Activated CD4-positive, alpha-beta T cell treated with anti-CD3 and anti-CD28 coated beads, Interleukin-2, amount 10 ng/mL, durations not matched to agents 24 days and 14 days (primary cell): Measurements from ENCODE around the gene MEGF6. TPM values are rescaled to one million over a fixed set of nuclear protein-coding genes. Genes with fewer than 3 reads are reported as not detected.

Experiments used
- DNase-seq: peaks from one replicate; pipeline ENCODE4 v3.0.0; 2022
- H3K27ac Mint-ChIP-seq: one replicate; pipeline ENCODE4 v1.8.0; 2022; ENCODE audit warnings: mild to moderate bottlenecking, mixed read lengths
- H3K27me3 Mint-ChIP-seq: one replicate; pipeline ENCODE4 v1.8.0; 2022; ENCODE audit warnings: mixed read lengths
- H3K36me3 Mint-ChIP-seq: one replicate; pipeline ENCODE4 v1.8.0; 2022; ENCODE audit warnings: low read depth, mild to moderate bottlenecking, mixed read lengths
- H3K4me1 Mint-ChIP-seq: one replicate; pipeline ENCODE4 v1.8.0; 2021; ENCODE audit warnings: mixed read lengths
- H3K4me3 Mint-ChIP-seq: one replicate; pipeline ENCODE4 v1.8.0; 2022; ENCODE audit warnings: mild to moderate bottlenecking, moderate library complexity, mixed read lengths
- H3K9me3 Mint-ChIP-seq: one replicate; pipeline ENCODE4 v1.8.0; 2021; ENCODE audit warnings: mixed read lengths
- intact Hi-C: fragments of 100-400 bp; cut with micrococcal nuclease; formaldehyde crosslinking; loops from one replicate; pipeline ENCODE4 v1.15.1; 2023
- total RNA-seq: library from RNA; stranded (reverse); gene quantifications from 2 replicates; pipeline ENCODE4 v1.2.3, GENCODE V29; 2022

MEGF6 gene
- total RNA-seq, 1 donor from 2014 or later = 1.7 TPM

GRCh38 chr1:3465091-3465934, 146.0 kb downstream of the MEGF6 start:
- H3K9me3 Mint-ChIP-seq = peaks cover 1% of the 10 kb centered on the region
- H3K4me1 Mint-ChIP-seq = peaks cover under 1% of the 10 kb centered on the region
- intact Hi-C loops = no loop called here
- H3K27me3 Mint-ChIP-seq = no peaks in the 10 kb centered on the region
- DNase-seq = no peak
- H3K27ac Mint-ChIP-seq = no peak overlapping the region
- no peaks in the 10 kb centered on the region for H3K36me3 Mint-ChIP-seq
- no peak overlapping the region for H3K4me3 Mint-ChIP-seq

GRCh38 chr1:3464649-3465025, 146.7 kb downstream of the MEGF6 start:
- Mint-ChIP-seq H3K27ac (no peak overlapping the region), H3K36me3 (no peaks in the 10 kb centered on the region), H3K4me1 (no peaks in the 10 kb centered on the region), H3K27me3 (no peaks in the 10 kb centered on the region), H3K4me3 (no peak overlapping the region), H3K9me3 (no peaks in the 10 kb centered on the region)
- DNase-seq = no peak
- intact Hi-C loops = no loop called here

GRCh38 chr1:3463891-3464648, 147.2 kb downstream of the MEGF6 start:
- no peak for DNase-seq
- H3K4me3 Mint-ChIP-seq = no peak overlapping the region
- H3K27me3 Mint-ChIP-seq = no peaks in the 10 kb centered on the region
- H3K4me1 Mint-ChIP-seq = no peaks in the 10 kb centered on the region
- no peaks in the 10 kb centered on the region for H3K9me3 Mint-ChIP-seq
- no peaks in the 10 kb centered on the region for H3K36me3 Mint-ChIP-seq
- intact Hi-C loops = no loop called here
- no peak overlapping the region for H3K27ac Mint-ChIP-seq

- H3K36me3 Mint-ChIP-seq = no peaks in the 10 kb centered on the region
- intact Hi-C loops = no loop called here
- DNase-seq = no peak
- no peaks in the 10 kb centered on the region for H3K27me3 Mint-ChIP-seq
- H3K27ac Mint-ChIP-seq = no peak overlapping the region
- no peaks in the 10 kb centered on the region for H3K9me3 Mint-ChIP-seq
- H3K4me1 Mint-ChIP-seq = no peaks in the 10 kb centered on the region
- no peak overlapping the region for H3K4me3 Mint-ChIP-seq
Observed at GRCh38 chr1:3463408-3463863, 147.9 kb downstream of the MEGF6 start.

GRCh38 chr1:3463013-3463385, 148.3 kb downstream of the MEGF6 start:
- no peak overlapping the region for H3K4me3 Mint-ChIP-seq
- no peaks in the 10 kb centered on the region for H3K4me1 Mint-ChIP-seq
- H3K27ac Mint-ChIP-seq = no peak overlapping the region
- H3K27me3 Mint-ChIP-seq = no peaks in the 10 kb centered on the region
- H3K36me3 Mint-ChIP-seq = no peaks in the 10 kb centered on the region
- DNase-seq = no peak
- intact Hi-C loops = no loop called here
- no peaks in the 10 kb centered on the region for H3K9me3 Mint-ChIP-seq

- H3K27ac Mint-ChIP-seq = no peak overlapping the region
- H3K4me1 Mint-ChIP-seq = no peaks in the 10 kb centered on the region
- no peaks in the 10 kb centered on the region for H3K27me3 Mint-ChIP-seq
- H3K4me3 Mint-ChIP-seq = no peak overlapping the region
- intact Hi-C loops = no loop called here
- H3K9me3 Mint-ChIP-seq = no peaks in the 10 kb centered on the region
- no peak for DNase-seq
- no peaks in the 10 kb centered on the region for H3K36me3 Mint-ChIP-seq
Observed at GRCh38 chr1:3462356-3463012, 148.8 kb downstream of the MEGF6 start.

- no peaks in the 10 kb centered on the region for H3K4me1 Mint-ChIP-seq
- no peak for DNase-seq
- H3K36me3 Mint-ChIP-seq = no peaks in the 10 kb centered on the region
- intact Hi-C loops = no loop called here
- H3K4me3 Mint-ChIP-seq = no peak overlapping the region
- no peaks in the 10 kb centered on the region for H3K9me3 Mint-ChIP-seq
- H3K27me3 Mint-ChIP-seq = no peaks in the 10 kb centered on the region
- H3K27ac Mint-ChIP-seq = no peak overlapping the region
Observed at GRCh38 chr1:3461934-3462275, 149.4 kb downstream of the MEGF6 start.

GRCh38 chr1:3461238-3461933, 149.9 kb downstream of the MEGF6 start:
- no peak overlapping the region for H3K4me3 Mint-ChIP-seq
- no peaks in the 10 kb centered on the region for H3K36me3 Mint-ChIP-seq
- DNase-seq = no peak
- no peak overlapping the region for H3K27ac Mint-ChIP-seq
- no peaks in the 10 kb centered on the region for H3K9me3 Mint-ChIP-seq
- intact Hi-C loops = no loop called here
- H3K27me3 Mint-ChIP-seq = no peaks in the 10 kb centered on the region
- no peaks in the 10 kb centered on the region for H3K4me1 Mint-ChIP-seq

- no peak for DNase-seq
- Mint-ChIP-seq H3K4me1 (no peaks in the 10 kb centered on the region), H3K27me3 (peaks cover under 1% of the 10 kb centered on the region), H3K36me3 (no peaks in the 10 kb centered on the region), H3K27ac (no peak overlapping the region), H3K9me3 (no peaks in the 10 kb centered on the region), H3K4me3 (no peak overlapping the region)
- intact Hi-C loops = no loop called here
Observed at GRCh38 chr1:3460672-3461131, 150.6 kb downstream of the MEGF6 start.

- intact Hi-C loops = no loop called here
- H3K4me1 Mint-ChIP-seq = no peaks in the 10 kb centered on the region
- no peak overlapping the region for H3K4me3 Mint-ChIP-seq
- no peaks in the 10 kb centered on the region for H3K9me3 Mint-ChIP-seq
- no peak overlapping the region for H3K27ac Mint-ChIP-seq
- no peak for DNase-seq
- H3K36me3 Mint-ChIP-seq = no peaks in the 10 kb centered on the region
- peaks cover 6% of the 10 kb centered on the region for H3K27me3 Mint-ChIP-seq
Observed at GRCh38 chr1:3459940-3460671, 151.2 kb downstream of the MEGF6 start.

- Mint-ChIP-seq H3K9me3 (no peaks in the 10 kb centered on the region), H3K27me3 (peaks cover 8% of the 10 kb centered on the region), H3K36me3 (no peaks in the 10 kb centered on the region), H3K4me1 (no peaks in the 10 kb centered on the region), H3K4me3 (no peak overlapping the region), H3K27ac (no peak overlapping the region)
- DNase-seq = no peak
- intact Hi-C loops = no loop called here
Observed at GRCh38 chr1:3459051-3459908, 152.0 kb downstream of the MEGF6 start.

GRCh38 chr1:3457910-3458883, 153.1 kb downstream of the MEGF6 start:
- H3K4me3 Mint-ChIP-seq = no peak overlapping the region
- H3K36me3 Mint-ChIP-seq = no peaks in the 10 kb centered on the region
- H3K27me3 Mint-ChIP-seq = peaks cover 12% of the 10 kb centered on the region
- H3K4me1 Mint-ChIP-seq = no peaks in the 10 kb centered on the region
- no peaks in the 10 kb centered on the region for H3K9me3 Mint-ChIP-seq
- no peak for DNase-seq
- no peak overlapping the region for H3K27ac Mint-ChIP-seq
- intact Hi-C loops = no loop called here
